ENCODE data around the gene OPRL1.
A peak's percentile ranks its signal among the peaks of the same experiment; 100 is the strongest.
"Not testable (repeated sequence)": the region's sequence is repeated elsewhere in the genome, so short reads cannot be mapped to it uniquely, and the experiment has no call there.

The OPRL1 gene

DNA sequence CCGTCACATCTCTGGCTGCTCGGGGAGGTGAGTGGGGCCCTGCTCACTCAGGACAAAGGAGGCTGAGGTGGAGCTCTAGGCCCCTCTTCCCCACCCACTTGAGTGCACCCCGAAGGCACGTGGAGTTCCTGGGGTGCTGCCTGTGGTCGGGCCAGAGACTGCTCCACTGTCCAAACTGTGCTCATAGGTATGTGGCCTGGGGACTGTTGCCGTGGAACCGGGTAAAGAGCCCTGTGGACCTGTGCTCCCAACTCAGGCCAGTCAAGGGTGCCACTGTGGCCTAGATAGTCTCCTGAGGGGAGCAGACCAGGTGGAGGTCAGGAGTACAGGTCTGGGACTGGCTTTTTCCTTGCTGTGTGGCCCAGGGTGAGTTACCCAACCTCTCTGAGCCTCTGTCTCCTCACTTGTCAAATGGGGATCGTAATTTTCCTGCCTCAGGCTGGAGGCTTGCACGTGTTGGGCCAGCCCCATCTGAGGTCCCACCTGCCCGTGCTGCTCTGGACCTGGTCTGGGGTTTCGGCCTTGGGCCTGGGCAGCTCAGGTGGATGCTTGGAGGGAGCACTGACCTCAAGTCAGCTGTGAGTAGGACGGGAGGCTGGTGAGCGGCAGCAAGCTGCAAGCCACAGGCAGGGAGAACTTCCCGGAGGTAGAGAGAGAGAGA lies 39.9 kb downstream of the OPRL1 start:
- no peak for DNase-seq

GRCh38 chr20:64121586-64121985 lies 41.7 kb downstream of the OPRL1 start:
- DNase-seq: no peak

DNA sequence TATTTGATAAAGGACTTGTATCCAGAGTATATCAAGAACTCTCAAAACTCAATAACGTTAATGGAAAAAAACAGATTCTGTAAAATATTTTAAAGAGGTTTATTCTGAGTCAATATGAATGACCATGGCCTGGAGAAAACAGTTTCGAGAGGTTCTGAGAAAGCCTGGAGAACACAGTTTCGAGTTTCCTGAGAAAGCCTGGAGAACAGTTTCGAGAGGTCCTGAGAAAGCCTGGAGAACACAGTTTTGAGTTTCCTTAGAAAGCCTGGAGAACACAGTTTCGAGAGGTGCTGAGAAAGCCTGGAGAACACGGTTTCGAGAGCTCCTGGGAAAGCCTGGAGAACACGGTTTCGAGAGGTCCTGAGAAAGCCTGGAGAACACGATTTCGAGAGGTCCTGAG lies 43.0 kb downstream of the OPRL1 start:
- not testable (repeated sequence) for DNase-seq

- DNase-seq: not testable (repeated sequence)
Measured at GRCh38 chr20:64123517-64123916, 43.6 kb downstream of the OPRL1 start.

GRCh38 chr20:64129146-64129782 lies 49.4 kb downstream of the OPRL1 start:
- no peak for DNase-seq

DNA sequence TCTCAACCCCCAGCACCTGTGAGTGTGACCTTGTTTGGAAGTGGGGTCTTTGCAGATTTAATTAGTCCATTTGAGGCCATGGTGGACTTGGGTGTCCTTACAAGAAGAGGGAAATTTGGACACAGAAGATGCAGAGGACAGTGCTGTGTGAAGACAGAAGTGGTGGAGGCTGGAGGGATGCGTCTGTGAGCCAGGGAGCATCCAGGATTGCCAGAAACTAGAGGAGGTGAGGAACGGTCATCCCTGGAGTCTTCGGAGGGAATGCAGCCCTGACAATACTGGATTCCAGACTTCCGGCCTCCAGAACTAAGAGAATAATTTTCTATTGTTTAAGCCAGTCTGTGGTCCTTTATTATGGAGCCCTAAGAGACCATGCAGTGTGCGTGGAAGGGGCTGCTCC lies 50.4 kb downstream of the OPRL1 start:
- no peak for DNase-seq

- DNase-seq: no peak
Measured at GRCh38 chr20:64130876-64131275, 51.0 kb downstream of the OPRL1 start.

DNA sequence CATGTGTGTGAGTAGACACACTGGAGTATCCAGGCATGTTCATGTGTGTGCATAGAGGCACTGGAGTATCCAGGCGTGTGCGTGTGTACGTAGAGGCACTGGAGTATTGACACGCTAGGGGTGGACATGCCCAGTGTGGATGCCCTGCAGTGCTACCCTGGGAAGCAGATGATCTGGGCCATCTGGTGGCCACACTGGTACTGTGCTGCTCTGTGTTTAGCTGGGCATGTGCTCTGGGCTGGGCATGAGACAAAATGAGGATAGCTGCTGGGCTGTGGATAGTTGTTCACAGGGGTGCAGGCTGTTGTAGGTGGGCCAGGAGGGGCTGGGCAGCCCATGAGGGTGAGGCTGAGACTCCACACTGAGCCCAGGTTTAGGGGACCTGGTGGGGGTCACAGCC lies 51.5 kb downstream of the OPRL1 start:
- peak; percentile 53 for DNase-seq

DNA sequence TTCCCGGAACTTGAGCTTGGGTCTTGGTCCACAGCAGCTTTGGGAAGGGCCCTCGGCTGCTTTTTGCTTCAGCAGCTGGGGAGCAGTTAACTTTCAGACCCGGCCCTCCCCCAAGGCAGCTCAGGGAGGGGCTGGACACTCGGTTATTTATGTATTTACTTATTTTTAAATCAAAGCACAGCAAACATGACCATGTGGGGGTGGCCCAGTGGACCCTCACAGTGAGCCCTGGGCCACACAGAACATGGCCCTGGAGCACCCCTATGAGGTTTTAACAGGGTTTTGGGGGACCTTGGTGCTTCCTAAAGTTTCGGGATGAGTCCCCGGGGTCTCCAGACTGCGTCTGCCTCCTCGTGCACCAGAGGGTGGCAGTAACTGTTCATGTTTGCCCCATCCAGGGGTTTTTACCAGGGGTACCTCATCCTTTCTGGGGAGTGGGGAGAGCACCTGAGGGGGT lies 54.1 kb downstream of the OPRL1 start:
- peak; percentile 44 for DNase-seq

DNA sequence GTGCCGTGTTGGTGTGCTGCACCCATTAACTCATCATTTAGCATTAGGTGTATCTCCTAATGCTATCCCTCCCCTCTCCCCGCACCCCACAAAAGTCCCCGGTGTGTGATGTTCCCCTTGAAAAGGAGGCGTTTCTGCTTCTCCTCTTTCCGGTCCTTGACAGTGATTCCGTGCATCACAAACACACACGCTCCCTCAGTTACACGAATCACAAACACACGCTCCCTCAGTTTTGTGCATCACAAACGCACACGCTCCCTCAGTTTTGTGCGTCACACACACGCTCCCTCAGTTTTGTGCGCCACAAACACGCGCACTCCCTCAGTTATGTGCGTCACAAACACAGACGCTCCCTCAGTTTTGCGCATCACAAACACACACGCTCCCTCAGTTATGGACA lies 54.9 kb downstream of the OPRL1 start:
- DNase-seq: not testable (repeated sequence)

DNA sequence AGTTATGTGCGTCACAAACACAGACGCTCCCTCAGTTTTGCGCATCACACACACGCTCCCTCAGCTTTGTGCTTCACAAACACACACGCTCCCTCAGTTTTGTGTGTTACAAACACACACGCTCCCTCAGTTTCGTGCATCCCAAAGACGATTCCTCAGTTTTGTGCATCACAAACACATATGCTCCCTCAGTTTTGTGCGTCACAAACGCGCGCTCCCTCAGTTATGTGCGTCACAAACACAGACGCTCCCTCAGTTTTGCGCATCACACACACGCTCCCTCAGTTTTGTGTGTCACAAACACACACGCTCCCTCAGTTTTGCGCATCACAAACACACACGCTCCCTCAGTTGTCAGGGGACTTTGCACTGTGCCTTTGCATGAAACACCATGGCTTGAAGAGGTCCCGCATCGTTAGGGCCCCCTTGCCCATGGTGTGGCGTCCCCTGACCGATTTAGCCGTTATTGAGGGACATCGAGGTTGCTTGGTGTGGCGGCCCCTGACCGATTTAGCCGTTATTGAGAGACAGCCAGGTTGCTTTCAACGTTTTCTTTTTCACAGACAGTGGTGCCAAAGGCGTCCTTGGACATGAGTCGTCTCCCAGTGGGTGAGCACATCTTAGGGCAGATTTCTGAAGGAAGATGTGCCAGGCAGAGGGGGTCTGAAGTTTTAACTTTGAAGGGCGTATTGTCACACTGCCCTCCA lies 56.3 kb downstream of the OPRL1 start:
- no peak for DNase-seq

DNA sequence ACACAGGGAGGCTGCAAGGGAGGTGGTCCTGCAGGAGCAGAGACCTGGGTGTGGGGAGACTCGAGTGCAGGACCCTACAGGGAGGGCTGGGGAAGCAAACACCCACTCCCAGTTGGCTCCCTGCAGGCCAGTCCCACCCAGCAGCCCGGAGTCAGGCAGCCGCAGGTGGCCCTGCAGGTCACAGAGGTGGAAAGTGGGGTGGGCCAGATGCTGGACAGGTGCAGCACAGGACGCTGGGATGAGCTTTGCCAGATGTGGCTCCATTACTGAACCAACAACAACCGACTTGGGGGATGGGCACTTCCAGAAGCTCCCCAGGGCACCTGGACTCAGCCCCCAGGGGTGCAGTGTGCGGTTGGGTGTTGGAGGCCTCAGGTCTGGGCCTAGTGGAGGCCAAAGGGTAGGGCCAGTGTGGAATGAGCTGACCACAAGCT lies 57.7 kb downstream of the OPRL1 start:
- DNase-seq: no peak

DNA sequence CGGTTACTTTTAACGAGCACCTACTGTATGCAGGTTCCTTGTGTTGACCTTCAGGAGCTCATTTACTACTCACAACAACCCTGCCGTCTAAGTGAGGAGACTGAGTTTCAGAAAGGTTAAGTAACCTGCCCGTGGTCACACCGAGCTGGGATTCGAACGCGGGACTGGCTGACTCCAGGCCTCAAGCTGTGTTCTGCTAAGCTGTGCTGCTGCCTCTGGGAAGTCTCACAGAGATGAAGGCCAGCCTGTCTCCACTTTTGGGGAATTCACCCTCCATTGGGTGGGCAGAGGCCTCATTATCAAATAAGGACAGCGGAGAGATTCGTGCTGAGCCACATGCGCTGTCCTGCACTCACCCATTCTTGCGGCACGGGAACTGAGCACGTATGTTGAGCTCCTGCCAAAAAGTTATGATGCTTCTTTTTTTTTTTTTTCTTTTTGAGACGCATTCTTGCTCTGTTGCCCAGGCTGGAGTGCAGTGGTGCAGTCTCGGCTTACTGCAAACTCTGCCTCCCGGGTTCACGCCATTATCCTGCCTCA lies 58.5 kb downstream of the OPRL1 start:
- no peak for DNase-seq

DNA sequence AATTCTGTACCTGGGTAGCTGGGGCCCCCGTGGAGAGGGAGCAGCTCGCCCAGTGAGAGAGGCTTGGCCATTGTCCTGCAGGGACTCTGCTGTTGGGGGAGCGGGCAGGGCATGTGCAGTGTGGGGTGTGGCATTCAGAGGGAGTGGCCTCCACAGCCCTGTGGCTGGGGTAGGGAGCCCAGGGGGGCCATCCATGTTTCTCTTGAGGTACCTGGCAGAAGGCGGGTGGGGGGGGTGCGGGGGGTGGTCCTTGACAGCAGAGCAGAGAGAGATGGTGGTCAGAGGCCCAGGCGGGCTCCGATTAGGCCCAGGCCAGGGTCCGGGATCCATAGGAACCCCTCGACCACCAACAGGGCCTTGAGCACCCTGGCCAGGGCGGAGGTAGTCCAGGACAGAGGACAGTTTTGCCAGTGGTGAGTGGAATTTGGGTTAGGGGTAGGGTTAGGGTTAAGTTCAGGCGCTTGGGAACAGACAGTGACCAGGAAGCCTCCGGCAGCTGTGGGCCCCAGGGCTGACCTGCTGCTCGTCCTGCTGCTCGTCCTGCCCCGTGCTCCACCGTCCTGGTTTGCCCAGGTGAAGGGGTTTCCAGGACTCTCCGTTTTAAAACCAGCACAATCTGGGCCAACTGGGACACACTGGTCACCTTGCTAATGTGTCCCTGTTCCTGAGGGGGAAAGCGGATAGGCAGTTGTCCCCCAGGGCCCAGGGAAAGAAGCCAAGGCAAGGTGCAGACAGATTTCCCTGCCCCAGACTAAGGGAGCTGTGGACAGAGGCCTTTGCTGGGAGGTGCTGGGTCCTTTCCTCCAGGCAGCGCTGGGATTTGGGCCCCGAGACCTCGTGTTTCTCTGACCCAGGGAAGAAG lies 59.5 kb downstream of the OPRL1 start:
- no peak for DNase-seq

DNA sequence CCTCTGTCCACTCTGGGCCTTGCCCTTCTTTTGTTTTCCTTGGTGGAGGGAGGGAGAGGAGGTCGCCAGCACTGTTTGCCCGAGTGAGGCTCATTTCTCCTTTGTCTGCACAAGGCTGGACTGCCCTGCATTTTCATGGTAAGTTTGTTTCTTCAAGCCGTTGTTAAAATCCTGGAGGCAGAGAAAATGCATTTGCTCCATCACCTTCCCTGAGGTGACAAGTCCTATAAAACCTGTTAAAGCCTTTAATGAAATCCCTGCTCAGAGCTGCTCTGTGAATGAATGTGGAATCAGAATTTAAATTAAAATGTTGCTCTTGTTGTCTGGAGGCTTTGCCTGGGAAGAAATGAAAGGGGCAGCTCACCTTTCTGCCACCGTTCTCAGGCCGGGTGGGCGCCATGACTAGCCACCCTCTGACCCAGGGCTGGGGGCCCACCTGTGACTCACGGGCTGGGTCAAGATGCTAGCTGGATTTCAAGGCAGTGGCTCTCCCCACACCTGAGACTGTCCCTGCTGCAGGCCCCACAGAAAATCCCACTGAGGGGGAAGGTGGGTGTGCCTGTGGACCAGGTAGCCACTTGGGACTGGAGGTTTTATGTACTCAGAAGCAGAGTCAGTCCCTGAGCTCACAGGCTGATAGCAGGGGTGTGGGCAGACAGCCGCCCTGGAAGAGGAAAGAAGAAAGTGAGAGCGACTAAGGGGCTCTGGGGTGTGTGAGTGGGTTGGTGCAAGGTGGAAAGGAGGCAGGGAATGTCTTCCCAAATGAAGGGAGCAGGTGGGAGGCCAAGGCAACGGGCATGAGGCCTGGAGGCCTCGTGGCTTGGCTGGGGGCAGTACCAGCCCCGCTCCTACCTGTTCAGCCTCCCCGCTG lies 60.4 kb downstream of the OPRL1 start:
- no peak for DNase-seq

- no peak for DNase-seq
Measured at GRCh38 chr20:64140956-64141355, 61.1 kb downstream of the OPRL1 start.

DNA sequence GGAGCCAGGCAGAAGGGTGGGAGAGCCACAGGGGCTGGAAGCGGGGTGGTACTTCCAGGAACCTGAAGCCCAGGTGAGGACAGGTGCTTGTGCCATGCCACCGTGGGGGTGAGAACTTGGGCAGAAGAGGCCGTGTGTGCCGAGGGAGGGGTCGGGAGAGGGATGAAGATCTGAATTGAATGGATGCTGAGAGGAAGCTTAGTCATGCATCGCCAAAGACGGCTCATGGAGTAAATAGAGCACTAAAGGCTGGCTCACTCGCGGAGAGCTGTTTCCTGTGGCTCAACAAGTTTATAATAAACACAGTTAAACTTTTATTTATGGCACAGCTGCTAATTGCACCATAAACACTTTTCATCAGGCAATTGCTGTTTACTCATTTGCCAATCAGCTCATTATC lies 62.7 kb downstream of the OPRL1 start:
- no peak for DNase-seq

- no peak for DNase-seq
Measured at GRCh38 chr20:64143018-64143801, 63.3 kb downstream of the OPRL1 start.

GRCh38 chr20:64144144-64144912 lies 64.4 kb downstream of the OPRL1 start:
- DNase-seq: no peak

Data from hematopoietic multipotent progenitor cell treated with erythropoietin and hydrocortisone succinate and interleukin-3 and kit ligand, for 4 days (in vitro differentiated cells).